ENCODE results near the gene ARMC12.

- TF ChIP-seq YY1 (IDR thresholded peaks at IDR 0.05; ENCODE audit: insufficient read depth, insufficient read length) (no peak), ZNF274 (IDR thresholded peaks at IDR 0.05; ENCODE audit: low read depth, low read length) (no peak), SUZ12 (IDR thresholded peaks at IDR 0.05; ENCODE audit: extremely low read depth, insufficient read depth, insufficient read length) (no peak)
Measured at GRCh38 chr6:35781290-35781689, 44.5 kb downstream of the ARMC12 start.

All from NT2/D1 (cell line).